HEK293T (cell line): ENCODE measurements around the gene NMT2.

Experiments
- ARNT ChIP-seq: fragments of 450-650 bp; IDR thresholded peaks from 2 replicates; pipeline ENCODE4 v1.6.1; 2017; ENCODE audit warnings: mild to moderate bottlenecking
- FOXK2 ChIP-seq: fragments of 450-650 bp; IDR thresholded peaks from 2 replicates; pipeline ENCODE4 v1.6.1; 2016; ENCODE audit warnings: mild to moderate bottlenecking
- HDGF ChIP-seq: fragments of 450-650 bp; IDR thresholded peaks from 2 replicates; pipeline ENCODE4 v1.6.1; 2017; ENCODE audit warnings: antibody characterized with exemption, borderline replicate concordance
- LEF1 ChIP-seq: fragments of 450-650 bp; IDR thresholded peaks from 2 replicates; pipeline ENCODE4 v1.6.1; 2017; ENCODE audit warnings: mild to moderate bottlenecking, borderline replicate concordance
- SP1 ChIP-seq: fragments of 450-650 bp; IDR thresholded peaks from 2 replicates; pipeline ENCODE4 v1.6.1; 2017
- SUZ12 ChIP-seq: fragments of 450-650 bp; IDR thresholded peaks from 2 replicates; pipeline ENCODE4 v1.6.1; 2016; ENCODE audit warnings: mild to moderate bottlenecking
- TARDBP ChIP-seq: fragments of 450-650 bp; IDR thresholded peaks from 2 replicates; pipeline ENCODE4 v1.6.1; 2016
- ZNF384 ChIP-seq: fragments of 450-650 bp; IDR thresholded peaks from 2 replicates; pipeline ENCODE4 v1.6.1; 2016

DNA sequence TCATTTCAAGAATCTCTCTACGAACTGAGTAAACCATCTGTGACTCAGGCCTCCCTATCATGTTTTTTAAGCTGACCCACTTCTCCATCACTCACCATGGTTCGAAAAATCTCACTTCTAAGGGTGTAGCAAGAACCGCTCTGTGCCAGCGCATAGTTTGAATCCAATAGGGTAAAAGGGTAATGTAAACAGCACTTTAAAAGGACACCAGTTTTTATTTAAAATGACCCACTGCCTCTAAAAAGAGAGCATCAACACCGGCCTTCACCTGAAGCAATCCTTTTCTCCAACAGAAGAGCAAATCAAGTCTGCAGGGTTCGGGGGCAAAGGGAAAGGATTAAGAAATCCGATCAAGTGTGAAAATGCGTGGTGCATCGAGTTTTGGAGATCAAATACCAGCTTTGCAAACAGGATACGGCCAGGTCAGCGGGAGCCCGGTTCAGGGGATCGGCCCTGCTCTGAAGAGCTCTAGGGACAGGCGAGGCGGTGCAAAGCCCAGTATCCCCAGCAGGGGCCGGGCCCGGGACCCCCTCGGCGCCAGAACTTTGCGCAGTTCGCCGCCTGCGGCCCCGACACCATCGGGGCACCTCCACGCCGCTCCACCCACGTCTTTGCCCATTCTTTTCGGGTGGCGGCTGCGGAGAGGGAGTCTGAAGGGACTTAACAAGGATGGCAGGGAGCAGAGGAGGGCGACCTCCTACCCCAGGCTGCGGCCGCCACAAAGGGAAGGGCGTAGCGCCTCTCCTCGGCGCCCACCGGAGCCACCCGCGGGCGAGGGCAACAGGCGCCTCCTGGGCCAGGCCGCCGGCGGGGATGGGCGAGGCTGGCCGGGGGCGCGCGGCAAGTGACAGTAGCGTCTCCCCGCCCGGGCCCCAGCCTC, 842 bp downstream of the NMT2 start:
- TF ChIP-seq SUZ12 (no peak), TARDBP (no peak), ZNF384 (no peak), HDGF (no peak), SP1 (no peak), FOXK2 (no peak), ARNT (no peak), LEF1 (no peak)
